IMR-90 (cell line): Measurements from ENCODE around the gene PKHD1. TPM values are rescaled to one million over a fixed set of nuclear protein-coding genes. Genes with fewer than 3 reads are reported as not detected.

Source experiments
- ATAC-seq: fragments of 200-7000 bp; cut with Tn5 transposase; 2 replicates; pipeline ENCODE4 v1.9.1; 2020; ENCODE audit warnings: low read depth, mild to moderate bottlenecking, moderate library complexity
- BruUV-seq: library from RNA; stranded (reverse); fragments of 400-500 nt; replicated peaks from 2 replicates; lab custom pipeline; 2021; lab: Mats Ljungman, UMichigan
- CTCF ChIA-PET: fragments of 300-600 bp; formaldehyde crosslinking; extraction: SDS; loops from one replicate; lab custom pipeline; 2021; ENCODE audit warnings: antibody characterized with exemption; lab: Yijun Ruan, JAX
- POLR2A ChIA-PET: fragments of 300-600 bp; sonication (Branson Sonifier 250); formaldehyde crosslinking; loops from one replicate; lab custom pipeline; 2022; ENCODE audit warnings: antibody characterized with exemption; ENCODE audit not compliant: unreplicated experiment; lab: Charles Lee
- DNase-seq: peaks from one replicate; pipeline ENCODE4 v3.0.0; 2013
- H2AFZ ChIP-seq: replicated peaks from 2 replicates; pipeline ENCODE3; 2013; ENCODE audit warnings: low read length, mild to moderate bottlenecking; ENCODE audit not compliant: poor library complexity
- H2AK5ac ChIP-seq: 2 replicates; pipeline ENCODE4 v1.6.1; 2013; ENCODE audit warnings: low read depth, low read length, inconsistent platforms
- H2AK9ac ChIP-seq: replicated peaks from 2 replicates; pipeline ENCODE3; 2013; ENCODE audit warnings: mild to moderate bottlenecking, low read depth, low read length, moderate library complexity; ENCODE audit not compliant: poor library complexity
- H2BK120ac ChIP-seq: 2 replicates; pipeline ENCODE4 v1.6.1; 2013; ENCODE audit warnings: low read depth, low read length, inconsistent platforms
- H2BK15ac ChIP-seq: 3 replicates; pipeline ENCODE4 v1.6.1; 2013; ENCODE audit warnings: low read depth, low read length, inconsistent platforms
- H2BK20ac ChIP-seq: 2 replicates; pipeline ENCODE4 v1.6.1; 2013; ENCODE audit warnings: low read depth, mild to moderate bottlenecking, inconsistent platforms, low read length, moderate library complexity
- H2BK5ac ChIP-seq: 2 replicates; pipeline ENCODE4 v1.6.1; 2013; ENCODE audit warnings: mild to moderate bottlenecking, low read depth, low read length, inconsistent platforms; ENCODE audit not compliant: poor library complexity, severe bottlenecking
- H3K14ac ChIP-seq: replicated peaks from 2 replicates; pipeline ENCODE4 v1.6.1; 2013; ENCODE audit warnings: low read depth, low read length, inconsistent platforms
- H3K18ac ChIP-seq: 2 replicates; pipeline ENCODE4 v1.6.1; 2013; ENCODE audit warnings: low read depth, low read length, control low read depth
- H3K23ac ChIP-seq: 2 replicates; pipeline ENCODE4 v1.6.1; 2013; ENCODE audit warnings: low read depth, low read length, inconsistent platforms
- H3K27ac ChIP-seq: 2 replicates; pipeline ENCODE4 v1.5.1; 2013; ENCODE audit warnings: mild to moderate bottlenecking, control low read depth, low read length; ENCODE audit not compliant: insufficient read depth
- H3K27me3 ChIP-seq: 2 replicates; pipeline ENCODE4 v1.6.1; 2013; ENCODE audit warnings: low read length; ENCODE audit not compliant: control insufficient read depth, insufficient read depth
- H3K36me3 ChIP-seq: 2 replicates; pipeline ENCODE4 v1.6.1; 2013; ENCODE audit warnings: low read length, mixed read lengths; ENCODE audit not compliant: control insufficient read depth, insufficient read depth
- H3K4ac ChIP-seq: 2 replicates; pipeline ENCODE4 v1.6.1; 2013; ENCODE audit warnings: low read depth, low read length, inconsistent platforms
- H3K4me1 ChIP-seq: 2 replicates; pipeline ENCODE4 v1.6.1; 2013; ENCODE audit warnings: low read length, mixed read lengths; ENCODE audit not compliant: control insufficient read depth, insufficient read depth
- H3K4me2 ChIP-seq: 2 replicates; pipeline ENCODE4 v1.6.1; 2013; ENCODE audit warnings: low read depth, mild to moderate bottlenecking, control low read depth, low read length, moderate library complexity
- H3K4me3 ChIP-seq: 2 replicates; pipeline ENCODE4 v1.5.1; 2013; ENCODE audit warnings: low read depth, mild to moderate bottlenecking, control low read depth, low read length, moderate library complexity; ENCODE audit not compliant: insufficient read depth
- H3K56ac ChIP-seq: 2 replicates; pipeline ENCODE4 v1.6.1; 2013; ENCODE audit warnings: low read length, inconsistent platforms; ENCODE audit not compliant: insufficient read depth; ENCODE audit errors: extremely low read depth
- H3K79me1 ChIP-seq, 2 experiments: 2 replicates each; pipeline ENCODE4 v1.6.1; 2013; ENCODE audit warnings: low read length in 2 of 2, inconsistent platforms in 1 of 2, low read depth in 1 of 2
- H3K9ac ChIP-seq: 2 replicates; pipeline ENCODE4 v1.6.1; 2013; ENCODE audit warnings: low read depth, low read length, control low read depth
- H3K9me1 ChIP-seq: 2 replicates; pipeline ENCODE4 v1.6.1; 2013; ENCODE audit warnings: low read length, inconsistent platforms; ENCODE audit not compliant: insufficient read depth
- H3K9me3 ChIP-seq: 2 replicates; pipeline ENCODE4 v1.6.1; 2013; ENCODE audit warnings: low read length; ENCODE audit not compliant: control insufficient read depth, insufficient read depth
- H4K20me1 ChIP-seq: 2 replicates; pipeline ENCODE4 v1.6.1; 2013; ENCODE audit warnings: low read length, inconsistent platforms; ENCODE audit not compliant: insufficient read depth
- H4K5ac ChIP-seq: 2 replicates; pipeline ENCODE4 v1.6.1; 2013; ENCODE audit warnings: mild to moderate bottlenecking, low read depth, low read length, control low read depth
- H4K8ac ChIP-seq, 2 experiments: 2 replicates each; pipeline ENCODE4 v1.6.1; 2013; ENCODE audit warnings: low read depth in 2 of 2, low read length in 2 of 2, control low read depth in 1 of 2, inconsistent platforms in 1 of 2
- H4K91ac ChIP-seq: 2 replicates; pipeline ENCODE4 v1.6.1; 2013; ENCODE audit warnings: low read depth, low read length, inconsistent platforms; ENCODE audit not compliant: insufficient read depth
- BHLHE40 ChIP-seq: fragments of 150-350 bp; IDR thresholded peaks from 2 replicates; pipeline ENCODE4 v1.6.1; 2016; ENCODE audit warnings: mild to moderate bottlenecking, low read depth, low read length
- CEBPB ChIP-seq: IDR thresholded peaks from 2 replicates; pipeline ENCODE4 v1.6.1; 2012; ENCODE audit warnings: low read depth, low read length, improper control_type of control experiment
- CTCF ChIP-seq: conservative IDR thresholded peaks from 2 replicates; pipeline ENCODE4 v1.5.1; 2012; ENCODE audit warnings: mild to moderate bottlenecking, low read depth, low read length, improper control_type of control experiment
- ELK1 ChIP-seq: fragments of 150-350 bp; IDR thresholded peaks from 2 replicates; pipeline ENCODE4 v1.6.1; 2016; ENCODE audit warnings: low read depth, mild to moderate bottlenecking, low read length, moderate library complexity, borderline replicate concordance
- FOS ChIP-seq: fragments of 150-350 bp; IDR thresholded peaks from 2 replicates; pipeline ENCODE4 v1.6.1; 2016; ENCODE audit warnings: low read depth, low read length
- MAFK ChIP-seq: IDR thresholded peaks from 2 replicates; pipeline ENCODE4 v1.6.1; 2012; ENCODE audit warnings: low read depth, low read length, improper control_type of control experiment
- MAZ ChIP-seq: IDR thresholded peaks from 2 replicates; pipeline ENCODE4 v1.6.1; 2012; ENCODE audit warnings: low read depth, mild to moderate bottlenecking, low read length, improper control_type of control experiment, moderate library complexity, borderline replicate concordance
- MXI1 ChIP-seq: IDR thresholded peaks from 2 replicates; pipeline ENCODE4 v1.6.1; 2012; ENCODE audit warnings: low read depth, mild to moderate bottlenecking, low read length, moderate library complexity, borderline replicate concordance
- NFE2L2 ChIP-seq: fragments of 150-350 bp; IDR thresholded peaks from 2 replicates; pipeline ENCODE4 v1.6.1; 2016; ENCODE audit warnings: low read depth, mild to moderate bottlenecking, low read length
- POLR2A ChIP-seq: IDR thresholded peaks from 2 replicates; pipeline ENCODE4 v1.6.1; 2012; ENCODE audit warnings: mild to moderate bottlenecking, low read depth, low read length
- RAD21 ChIP-seq: IDR thresholded peaks from 2 replicates; pipeline ENCODE4 v1.6.1; 2012; ENCODE audit warnings: low read length, improper control_type of control experiment
- RCOR1 ChIP-seq: IDR thresholded peaks from 2 replicates; pipeline ENCODE4 v1.6.1; 2012; ENCODE audit warnings: mild to moderate bottlenecking, low read length, improper control_type of control experiment; ENCODE audit not compliant: insufficient replicate concordance
- RFX5 ChIP-seq: IDR thresholded peaks from 2 replicates; pipeline ENCODE4 v1.8.0; 2012; ENCODE audit warnings: low read depth, mild to moderate bottlenecking, low read length, moderate library complexity
- SMC3 ChIP-seq: fragments of 150-350 bp; IDR thresholded peaks from 2 replicates; pipeline ENCODE4 v1.6.1; 2016; ENCODE audit warnings: low read depth, mild to moderate bottlenecking, antibody characterized with exemption, low read length, moderate library complexity
- USF2 ChIP-seq: fragments of 150-350 bp; IDR thresholded peaks from 2 replicates; pipeline ENCODE4 v1.6.1; 2017; ENCODE audit warnings: mild to moderate bottlenecking, antibody characterized with exemption, low read length, low read depth
- WGBS, 2 experiments: methylation state at CpG; one replicate each; pipeline versions ENCODE4 v1.1.5 to v1.1.7; 2013; ENCODE audit warnings: missing lambda C conversion rate in 2 of 2; ENCODE audit not compliant: insufficient read length in 1 of 2; ENCODE audit errors: extremely low coverage in 2 of 2; 5-methylcytosine and 5-hydroxymethylcytosine counted together
- dilution Hi-C: fragments of 300-500 bp; cut with HindIII; formaldehyde crosslinking; loops from one replicate; pipeline ENCODE4 v1.14.3; 2018; ENCODE audit warnings: low sequenced_read_pairs; ENCODE audit not compliant: unreplicated experiment
- in situ Hi-C: fragments of 300-500 bp; cut with MboI; formaldehyde crosslinking; loops from 3 replicates; pipeline ENCODE4 v1.14.3; 2019; ENCODE audit warnings: low sequenced_read_pairs, inconsistent platforms, mixed read lengths
- intact Hi-C: fragments of 100-400 bp; cut with micrococcal nuclease; formaldehyde crosslinking; loops from 2 replicates; pipeline ENCODE4 v1.10.0; 2022
- polyA plus RNA-seq, 3 experiments: library from polyadenylated mRNA; depleted of rRNA; stranded (reverse); fragments of >200 nt; gene quantifications; 2 replicates each; pipeline ENCODE4 v1.2.3, GENCODE V29; 2012; ENCODE audit warnings: low replicate concordance in 1 of 3
- total RNA-seq: library from RNA; depleted of rRNA; stranded (reverse); fragments of >200 nt; gene quantifications from 2 replicates; pipeline ENCODE4 v1.2.3, GENCODE V29; 2012

Gene PKHD1
- total and polyA plus RNA-seq, 2 of the 4 experiments (the other 2 are of a cell fraction): not detected

GRCh38 chr6:51608383-51608782, 479.0 kb downstream of the PKHD1 start:
- Histone ChIP-seq H4K8ac (no peak overlapping the region), H3K56ac (no peak overlapping the region), H3K27ac (no peak overlapping the region), H4K5ac (no peak overlapping the region), H3K9me3 (no peaks in the 10 kb centered on the region; the same call in 1 of the 2 replicates), H3K4ac (no peak overlapping the region), H4K91ac (no peak overlapping the region), H3K18ac (no peak overlapping the region), H3K4me1 (no peaks in the 10 kb centered on the region), H3K9me1 (no peaks in the 10 kb centered on the region), H2AK5ac (no peak overlapping the region), H3K4me3 (no peak overlapping the region), H3K79me1 (no peaks in the 10 kb centered on the region), H2BK15ac (no peak overlapping the region), H2BK120ac (no peak overlapping the region), H2BK5ac (no peak overlapping the region), H3K23ac (no peak overlapping the region), H2BK20ac (no peak overlapping the region), H3K27me3 (no peaks in the 10 kb centered on the region), H2AK9ac (no peak overlapping the region), H3K14ac (no peak overlapping the region), H4K20me1 (no peaks in the 10 kb centered on the region), H3K4me2 (no peak overlapping the region), H2AFZ (no peak overlapping the region), H3K36me3 (no peaks in the 10 kb centered on the region), H3K9ac (no peak overlapping the region)
- ATAC-seq: no peak
- ChIA-PET POLR2A (no interaction called here), CTCF (no interaction called here)
- dilution Hi-C loops (no loop called here), in situ Hi-C loops (no loop called here), intact Hi-C loops (no loop called here)
- WGBS, 2 experiments: no CpG with 5 or more reads among the region's 3 CpGs
- BruUV-seq: no TSS peak
- TF ChIP-seq FOS (no peak), RCOR1 (no peak), CEBPB (no peak), RFX5 (no peak), MAZ (no peak), USF2 (no peak), MXI1 (no peak), POLR2A (no peak), SMC3 (no peak), NFE2L2 (no peak), CTCF (no peak), MAFK (no peak), ELK1 (no peak), BHLHE40 (no peak), RAD21 (no peak)
- no peak for DNase-seq
